Keratinocyte (primary cell): ENCODE measurements around the gene LRRC74B.
"Not testable (repeated sequence)": the region's sequence is repeated elsewhere in the genome, so short reads cannot be mapped to it uniquely, and the experiment has no call there.

Experiments
- EZH2 ChIP-seq: IDR thresholded peaks from one replicate; pipeline ENCODE4 v1.6.1; 2012; ENCODE audit warnings: inconsistent platforms, mild to moderate bottlenecking, low read length, moderate library complexity
- TF ChIP-seq, protein P1 (sequence below), 3 experiments: IDR thresholded peaks in 1 of 3; conservative IDR thresholded peaks in 1 of 3; optimal IDR thresholded peaks in 1 of 3; 2 replicates in 2 of 3; 3 replicates in 1 of 3; pipeline versions ENCODE3 to v1.5.1; 2011; ENCODE audit warnings: low read length in 3 of 3, mild to moderate bottlenecking in 3 of 3, moderate library complexity in 2 of 3, control low read depth in 1 of 3, inconsistent platforms in 1 of 3; ENCODE audit not compliant: insufficient read depth in 2 of 3; ENCODE audit errors: extremely low read depth in 1 of 3

DNA sequence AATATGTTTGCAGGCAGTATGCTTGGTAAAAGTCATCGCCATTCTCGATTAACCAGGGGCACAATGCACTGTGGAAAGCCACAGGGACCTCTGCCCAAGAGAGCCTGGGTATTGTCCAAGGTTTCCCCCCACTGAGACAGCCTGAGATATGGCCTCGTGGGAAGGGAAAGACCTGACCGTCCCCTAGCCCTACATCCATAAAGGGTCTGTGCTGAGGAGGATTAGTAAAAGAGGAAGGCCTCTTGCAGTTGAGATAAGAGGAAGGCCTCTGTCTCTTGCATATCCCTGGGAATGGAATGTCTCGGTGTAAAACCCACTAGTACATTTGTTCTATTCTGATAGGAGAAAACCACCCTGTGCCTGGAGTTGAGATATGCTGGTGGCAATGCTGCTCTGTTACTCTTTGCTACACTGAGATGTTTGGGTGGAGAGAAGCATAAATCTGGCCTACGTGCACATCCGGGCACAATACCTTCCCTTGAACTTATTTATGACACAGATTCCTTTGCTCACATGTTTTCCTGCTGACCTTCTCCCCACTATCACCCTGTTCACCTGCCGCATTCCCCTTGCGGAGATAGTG is 47.9 kb downstream of the LRRC74B start:
- TF ChIP-seq, protein P1, sequence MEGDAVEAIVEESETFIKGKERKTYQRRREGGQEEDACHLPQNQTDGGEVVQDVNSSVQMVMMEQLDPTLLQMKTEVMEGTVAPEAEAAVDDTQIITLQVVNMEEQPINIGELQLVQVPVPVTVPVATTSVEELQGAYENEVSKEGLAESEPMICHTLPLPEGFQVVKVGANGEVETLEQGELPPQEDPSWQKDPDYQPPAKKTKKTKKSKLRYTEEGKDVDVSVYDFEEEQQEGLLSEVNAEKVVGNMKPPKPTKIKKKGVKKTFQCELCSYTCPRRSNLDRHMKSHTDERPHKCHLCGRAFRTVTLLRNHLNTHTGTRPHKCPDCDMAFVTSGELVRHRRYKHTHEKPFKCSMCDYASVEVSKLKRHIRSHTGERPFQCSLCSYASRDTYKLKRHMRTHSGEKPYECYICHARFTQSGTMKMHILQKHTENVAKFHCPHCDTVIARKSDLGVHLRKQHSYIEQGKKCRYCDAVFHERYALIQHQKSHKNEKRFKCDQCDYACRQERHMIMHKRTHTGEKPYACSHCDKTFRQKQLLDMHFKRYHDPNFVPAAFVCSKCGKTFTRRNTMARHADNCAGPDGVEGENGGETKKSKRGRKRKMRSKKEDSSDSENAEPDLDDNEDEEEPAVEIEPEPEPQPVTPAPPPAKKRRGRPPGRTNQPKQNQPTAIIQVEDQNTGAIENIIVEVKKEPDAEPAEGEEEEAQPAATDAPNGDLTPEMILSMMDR (optimal IDR thresholded peaks at IDR 0.05 in 1 of 3, IDR thresholded peaks at IDR 0.05 in 1 of 3, conservative IDR thresholded peaks at IDR 0.05 in 1 of 3; ENCODE audit: extremely low read depth in 1 of 3, insufficient read depth in 2 of 3, low read length in 3 of 3): not testable (repeated sequence)
- not testable (repeated sequence) for TF ChIP-seq EZH2
